GM12872 (cell line): ENCODE data around the gene ACSF2.

Experiments
- TF ChIP-seq, protein P1 (sequence below): IDR thresholded peaks from 3 replicates; pipeline ENCODE4 v1.5.1; 2011; ENCODE audit warnings: low read depth, mild to moderate bottlenecking, low read length, moderate library complexity; ENCODE audit not compliant: insufficient read depth

Gene ACSF2

DNA sequence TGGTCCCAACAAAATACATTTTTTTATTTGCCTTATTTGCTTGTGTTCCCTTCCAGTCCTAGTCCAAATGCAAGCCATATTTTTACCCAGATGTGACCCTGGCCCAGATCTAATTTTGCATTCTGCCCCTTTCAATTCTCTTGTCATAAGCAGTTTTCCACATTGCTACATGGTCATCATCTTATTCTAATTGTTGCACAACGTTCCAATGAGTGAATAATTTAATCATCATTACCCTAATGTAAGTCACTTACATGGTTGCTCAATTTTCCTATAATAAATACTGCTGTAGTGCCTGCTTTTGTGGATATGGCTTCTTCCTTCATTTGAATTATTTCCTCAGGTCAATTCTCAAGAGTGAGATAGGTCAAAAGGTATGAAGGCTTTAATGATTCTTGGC lies 65.5 kb downstream of the ACSF2 start:
- TF ChIP-seq, protein P1, sequence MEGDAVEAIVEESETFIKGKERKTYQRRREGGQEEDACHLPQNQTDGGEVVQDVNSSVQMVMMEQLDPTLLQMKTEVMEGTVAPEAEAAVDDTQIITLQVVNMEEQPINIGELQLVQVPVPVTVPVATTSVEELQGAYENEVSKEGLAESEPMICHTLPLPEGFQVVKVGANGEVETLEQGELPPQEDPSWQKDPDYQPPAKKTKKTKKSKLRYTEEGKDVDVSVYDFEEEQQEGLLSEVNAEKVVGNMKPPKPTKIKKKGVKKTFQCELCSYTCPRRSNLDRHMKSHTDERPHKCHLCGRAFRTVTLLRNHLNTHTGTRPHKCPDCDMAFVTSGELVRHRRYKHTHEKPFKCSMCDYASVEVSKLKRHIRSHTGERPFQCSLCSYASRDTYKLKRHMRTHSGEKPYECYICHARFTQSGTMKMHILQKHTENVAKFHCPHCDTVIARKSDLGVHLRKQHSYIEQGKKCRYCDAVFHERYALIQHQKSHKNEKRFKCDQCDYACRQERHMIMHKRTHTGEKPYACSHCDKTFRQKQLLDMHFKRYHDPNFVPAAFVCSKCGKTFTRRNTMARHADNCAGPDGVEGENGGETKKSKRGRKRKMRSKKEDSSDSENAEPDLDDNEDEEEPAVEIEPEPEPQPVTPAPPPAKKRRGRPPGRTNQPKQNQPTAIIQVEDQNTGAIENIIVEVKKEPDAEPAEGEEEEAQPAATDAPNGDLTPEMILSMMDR: no peak

DNA sequence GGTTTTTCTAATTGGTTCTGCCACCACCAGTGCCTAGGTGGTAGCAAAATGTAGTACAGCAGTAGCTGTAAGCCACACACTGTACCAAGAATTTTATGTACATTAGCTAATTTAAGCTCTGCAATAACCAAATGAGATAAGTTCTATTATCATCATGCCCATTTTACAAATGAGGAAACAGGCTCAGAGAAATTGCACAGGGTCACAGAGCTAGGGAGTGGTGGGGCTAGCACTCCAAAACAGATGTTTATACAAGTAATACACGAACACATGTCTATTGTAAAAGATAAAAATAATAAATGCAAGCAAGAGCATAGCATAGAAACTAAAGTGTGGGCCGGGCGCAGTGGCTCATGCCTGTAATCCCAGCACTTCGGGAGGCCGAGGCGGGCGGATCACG lies 66.2 kb downstream of the ACSF2 start:
- TF ChIP-seq, protein P1: no peak

DNA sequence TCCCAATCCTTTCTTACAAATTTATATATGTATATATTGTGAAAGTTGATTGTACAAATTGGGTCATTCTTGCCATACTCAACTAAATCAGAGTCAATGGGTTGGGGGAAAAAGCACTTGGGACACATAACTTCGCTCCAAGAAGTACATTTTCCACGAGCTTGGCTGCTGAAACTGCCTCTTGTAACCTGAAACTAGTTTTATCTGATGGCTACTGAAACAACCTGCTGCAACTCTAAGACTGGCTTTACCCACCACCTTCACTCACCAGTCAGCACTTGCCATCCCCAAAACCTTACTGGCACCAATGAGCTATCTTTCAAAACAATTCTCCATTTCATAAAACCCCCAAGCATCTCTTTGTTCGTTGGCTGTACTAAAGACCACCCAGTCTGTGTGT lies 67.7 kb downstream of the ACSF2 start:
- TF ChIP-seq, protein P1: no peak

DNA sequence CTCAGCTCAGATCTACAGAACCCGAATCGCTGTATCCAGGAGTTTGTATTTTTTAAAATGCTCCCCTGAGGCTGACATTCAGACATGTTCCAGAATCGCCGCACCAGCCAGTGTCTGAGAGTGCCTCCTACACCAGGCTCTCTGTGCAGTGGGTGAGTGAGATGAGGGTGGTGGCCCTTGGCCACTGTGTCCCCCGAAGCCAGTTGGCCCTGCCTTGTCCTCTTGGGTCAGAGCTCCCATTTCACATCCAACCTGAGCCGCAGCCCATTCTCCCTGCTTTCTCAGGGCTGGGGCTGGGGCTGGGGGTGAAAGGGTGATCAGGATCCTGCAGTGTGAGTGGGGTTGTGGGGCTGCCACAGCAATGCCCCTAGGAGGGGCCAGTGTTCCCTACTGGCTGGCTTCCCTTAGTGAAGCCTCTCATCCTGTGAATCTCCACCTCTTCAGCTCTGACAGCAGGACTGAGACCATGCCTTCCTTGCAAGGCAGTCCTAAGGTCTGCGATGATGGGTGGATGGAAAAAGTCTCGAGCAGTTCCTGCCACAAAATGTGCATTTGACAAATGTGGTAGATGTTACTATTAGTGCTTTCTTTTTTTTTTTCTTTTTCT lies 69.3 kb downstream of the ACSF2 start:
- TF ChIP-seq, protein P1: no peak

DNA sequence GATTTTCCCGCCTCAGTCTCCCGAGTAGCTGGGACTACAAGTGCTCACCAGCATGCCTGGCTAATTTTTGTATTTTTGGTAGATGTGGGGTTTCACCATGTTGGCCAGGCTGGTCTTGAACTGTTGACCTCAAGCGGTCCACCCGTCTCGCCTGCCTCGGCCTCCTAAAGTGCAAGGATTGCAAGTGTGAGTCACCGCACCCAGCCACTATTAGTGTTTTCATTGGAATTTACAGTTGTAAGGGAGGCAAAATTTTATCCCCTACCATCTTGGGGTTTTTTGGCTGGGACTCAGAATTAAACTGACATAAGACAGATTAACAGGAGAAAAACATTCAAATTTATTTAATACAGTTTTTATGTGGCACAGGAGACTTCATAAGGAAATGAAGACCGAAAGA lies 69.9 kb downstream of the ACSF2 start:
- TF ChIP-seq, protein P1: no peak

DNA sequence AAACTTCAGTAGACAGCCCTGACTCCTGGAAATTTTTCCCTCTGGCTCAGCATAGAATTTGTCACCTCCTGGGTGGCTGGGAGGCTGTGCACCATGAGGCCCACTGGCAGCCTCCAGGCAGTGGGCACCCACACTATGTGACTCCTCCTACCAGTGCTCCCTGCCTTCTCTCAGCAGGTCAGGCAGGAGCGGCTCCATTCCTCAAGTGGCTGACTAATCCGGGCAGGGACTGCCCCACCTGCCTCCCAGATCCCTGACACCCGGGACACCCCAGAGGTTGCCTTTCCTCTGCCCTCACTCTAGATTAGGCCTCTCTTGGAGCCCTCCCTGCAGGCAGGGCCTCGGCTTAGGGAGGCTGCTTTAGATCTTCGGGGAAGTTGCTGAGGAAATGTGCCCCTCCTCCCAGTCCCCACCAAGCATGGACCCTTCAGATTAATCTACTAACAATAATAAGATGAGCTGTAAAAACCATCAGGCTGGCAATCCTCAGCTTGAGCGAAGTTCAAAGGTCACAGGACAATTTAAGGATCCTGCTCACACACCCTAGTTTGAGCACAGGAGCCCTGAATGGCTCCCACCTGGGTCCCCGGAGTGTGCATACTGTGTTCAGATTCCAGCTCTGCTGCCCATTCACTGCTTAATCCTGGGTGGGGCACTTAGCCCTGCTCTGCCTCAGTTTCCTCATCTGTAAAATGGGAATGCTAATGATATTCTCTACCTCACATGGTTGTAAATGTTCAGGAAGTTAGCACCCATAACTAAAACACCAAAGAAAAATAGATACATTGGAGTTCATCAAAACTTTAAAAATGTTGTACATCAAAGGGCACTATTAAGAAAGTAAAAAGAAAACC lies 72.2 kb downstream of the ACSF2 start:
- TF ChIP-seq, protein P1: no peak

DNA sequence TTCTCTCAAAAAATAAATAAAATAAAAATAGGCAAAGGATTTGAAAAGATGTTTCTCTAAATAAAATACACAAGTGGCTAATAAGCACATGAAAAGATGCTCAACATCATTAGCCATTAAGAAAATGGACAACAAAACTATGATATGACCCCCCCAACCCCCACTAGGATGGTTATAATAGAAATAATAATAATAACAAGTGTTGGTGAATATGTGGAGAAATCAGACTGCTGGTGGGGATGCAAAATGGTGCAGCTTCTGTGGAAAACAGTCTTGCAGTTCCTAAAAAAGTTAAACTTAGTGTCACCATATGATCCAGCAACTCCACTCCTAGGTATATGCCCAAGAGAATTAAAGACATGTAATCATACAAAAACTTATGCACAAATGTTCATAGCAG lies 73.3 kb downstream of the ACSF2 start:
- TF ChIP-seq, protein P1: no peak
